Skin epidermis (tissue), 12 donors: ENCODE data around the gene TYRO3.

Source experiments
- H3K27ac ChIP-seq, 21 experiments: fragments of 200-600 bp; sonication (generic) in 11 of 21; one replicate each; pipeline ENCODE4 v1.5.0; 2020; ENCODE audit warnings: mild to moderate bottlenecking in 3 of 21, inconsistent platforms in 2 of 21, moderate library complexity in 2 of 21
- H3K4me3 ChIP-seq, 7 experiments: fragments of 200-600 bp; sonication (generic) in 2 of 7; one replicate each; pipeline ENCODE4 v1.5.0; 2020; ENCODE audit warnings: inconsistent platforms in 2 of 7, mild to moderate bottlenecking in 2 of 7, moderate library complexity in 1 of 7

TYRO3 gene

GRCh38 chr15:41558400-41559238 lies at the start of gene TYRO3:
Gene TYRO3, plus strand, starts transcription at chr15:41559212. Its CDS starts 46 bp downstream, at chr15:41559258.
- Histone ChIP-seq H3K27ac (peak within 1 kb of the TSS in 20 of 21 experiments; percentile 4 to 87 (median 67)), H3K4me3 (peak within 1 kb of the TSS; percentile 54 to 76 (median 63))

GRCh38 chr15:41510728-41511127 lies 48.3 kb upstream of the TYRO3 start:
- Histone ChIP-seq H3K27ac (no peak overlapping the region), H3K4me3 (no peak overlapping the region)

- H3K27ac ChIP-seq: no peak overlapping the region
- peak overlapping the region in 4 of 7 experiments; percentile 8 to 33 (median 22) for H3K4me3 ChIP-seq
Observed at GRCh38 chr15:41511331-41511898, 47.6 kb upstream of the TYRO3 start.

- Histone ChIP-seq H3K27ac (no peak overlapping the region), H3K4me3 (peak overlapping the region in 5 of 7 experiments; percentile 2 to 33 (median 21))
Observed at GRCh38 chr15:41511899-41512369, 47.1 kb upstream of the TYRO3 start.

- Histone ChIP-seq H3K4me3 (peak overlapping the region in 6 of 7 experiments; percentile 4 to 33 (median 20)), H3K27ac (no peak overlapping the region)
Observed at GRCh38 chr15:41512512-41512939, 46.5 kb upstream of the TYRO3 start.

- Histone ChIP-seq H3K4me3 (peak overlapping the region in 6 of 7 experiments; percentile 4 to 33 (median 20)), H3K27ac (no peak overlapping the region)
Observed at GRCh38 chr15:41512940-41513505, 46.0 kb upstream of the TYRO3 start.

- Histone ChIP-seq H3K4me3 (peak within 1 kb of the TSS in 6 of 7 experiments; percentile 4 to 33 (median 20)), H3K27ac (no peak within 1 kb of the TSS)
Observed at GRCh38 chr15:41513506-41514227, 45.3 kb upstream of the TYRO3 start, which contains the start of gene LTK. Gene LTK, minus strand, starts transcription at chr15:41513827. Its CDS starts 118 bp downstream, at chr15:41513709.

GRCh38 chr15:41517895-41518449 lies 41.0 kb upstream of the TYRO3 start:
- H3K4me3 ChIP-seq: no peak overlapping the region

GRCh38 chr15:41520636-41521035 lies 38.4 kb upstream of the TYRO3 start:
- Histone ChIP-seq H3K4me3 (no peak overlapping the region), H3K27ac (no peak overlapping the region)

More at GRCh38 chr15:41517895-41518449, 41.0 kb upstream of the TYRO3 start:
- no peak overlapping the region for H3K27ac ChIP-seq

- no peak overlapping the region for H3K27ac ChIP-seq
- H3K4me3 ChIP-seq: no peak overlapping the region
Observed at GRCh38 chr15:41521614-41522013, 37.4 kb upstream of the TYRO3 start.

- H3K27ac ChIP-seq: no peak overlapping the region
- H3K4me3 ChIP-seq: no peak overlapping the region
Observed at GRCh38 chr15:41523097-41523496, 35.9 kb upstream of the TYRO3 start.

- no peak overlapping the region for H3K27ac ChIP-seq
- no peak overlapping the region for H3K4me3 ChIP-seq
Observed at GRCh38 chr15:41530363-41530956, 28.6 kb upstream of the TYRO3 start.

- no peak overlapping the region for H3K4me3 ChIP-seq
- no peak overlapping the region for H3K27ac ChIP-seq
Observed at GRCh38 chr15:41535544-41535943, 23.5 kb upstream of the TYRO3 start.

GRCh38 chr15:41536866-41537265 lies 22.1 kb upstream of the TYRO3 start:
- Histone ChIP-seq H3K4me3 (no peak overlapping the region), H3K27ac (no peak overlapping the region)

- H3K27ac ChIP-seq: peak overlapping the region in 20 of 21 experiments; percentile 52 to 95 (median 81)
- H3K4me3 ChIP-seq: peak overlapping the region; percentile 59 to 93 (median 84)
Observed at GRCh38 chr15:41543521-41543870, 15.5 kb upstream of the TYRO3 start.

GRCh38 chr15:41544650-41545015 lies 14.4 kb upstream of the TYRO3 start:
- H3K4me3 ChIP-seq: peak overlapping the region; percentile 59 to 93 (median 84)

GRCh38 chr15:41545218-41545617 lies 13.8 kb upstream of the TYRO3 start:
- H3K27ac ChIP-seq: peak overlapping the region in 3 of 21 experiments; percentile 7 to 83 (median 81)

More at GRCh38 chr15:41544650-41545015, 14.4 kb upstream of the TYRO3 start:
- peak overlapping the region in 15 of 21 experiments; percentile 64 to 95 (median 80) for H3K27ac ChIP-seq

GRCh38 chr15:41546851-41547786 lies 11.9 kb upstream of the TYRO3 start:
- H3K4me3 ChIP-seq: no peak overlapping the region
- peak overlapping the region in 2 of 21 experiments; percentile 6 to 34 for H3K27ac ChIP-seq

More at GRCh38 chr15:41545218-41545617, 13.8 kb upstream of the TYRO3 start:
- H3K4me3 ChIP-seq: no peak overlapping the region
